HFF-Myc (cell line): ENCODE results near the gene NOL4L.

Experiments
- DNase-seq: peaks from one replicate; pipeline ENCODE4 v3.0.0-alpha.2; 2011; ENCODE audit warnings: low read depth; ENCODE audit errors: extremely low read depth
- H3K4me3 ChIP-seq: replicated peaks from 2 replicates; pipeline ENCODE4 v1.5.1; 2011; ENCODE audit warnings: low read depth, mild to moderate bottlenecking, control low read depth, low read length
- TF ChIP-seq, protein P1 (sequence below): IDR thresholded peaks from 2 replicates; pipeline ENCODE4 v1.5.1; 2012; ENCODE audit warnings: mild to moderate bottlenecking, low read depth, low read length, control low read depth; ENCODE audit errors: missing control alignments

Gene NOL4L

DNA sequence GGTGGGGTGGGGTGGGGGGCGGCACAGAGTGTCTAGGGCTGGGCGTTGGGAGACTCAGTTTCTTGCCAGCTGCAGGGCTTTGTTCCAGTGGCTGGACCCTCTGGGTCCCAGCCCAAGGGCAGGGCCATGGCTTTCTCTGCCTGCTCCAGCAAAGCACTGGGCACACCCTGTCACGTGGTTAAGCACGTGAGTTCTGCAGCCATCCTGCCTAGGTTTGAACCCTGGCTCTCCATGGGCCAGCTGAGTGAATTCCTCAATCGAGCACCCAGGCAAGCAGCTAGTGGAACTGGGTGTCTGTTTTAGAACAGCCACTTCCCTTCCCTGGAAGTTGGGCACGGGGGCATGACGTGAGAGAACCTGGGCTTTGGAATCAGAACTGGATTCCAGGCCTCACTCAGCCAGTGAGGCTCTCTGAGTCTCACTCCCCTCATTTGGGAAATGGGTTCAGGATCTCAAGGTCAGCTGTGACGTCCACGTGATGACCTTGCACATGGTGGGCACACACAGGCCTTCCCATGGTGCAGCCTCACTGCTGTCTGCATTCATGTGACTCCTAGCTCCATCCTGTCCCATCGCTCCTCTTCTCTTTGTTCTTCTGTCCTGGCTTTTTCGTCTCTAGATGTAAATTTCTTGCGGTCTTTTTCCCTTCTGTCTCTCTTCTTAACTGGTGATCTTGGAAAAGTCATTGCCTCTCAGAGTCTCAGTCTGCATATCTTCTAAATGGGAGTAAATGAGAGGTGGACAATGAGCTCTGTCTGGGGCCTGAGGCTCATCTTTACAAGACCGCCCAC is 45.9 kb downstream of the NOL4L start:
- no peak overlapping the region for H3K4me3 ChIP-seq
- no peak for DNase-seq
- TF ChIP-seq, protein P1, sequence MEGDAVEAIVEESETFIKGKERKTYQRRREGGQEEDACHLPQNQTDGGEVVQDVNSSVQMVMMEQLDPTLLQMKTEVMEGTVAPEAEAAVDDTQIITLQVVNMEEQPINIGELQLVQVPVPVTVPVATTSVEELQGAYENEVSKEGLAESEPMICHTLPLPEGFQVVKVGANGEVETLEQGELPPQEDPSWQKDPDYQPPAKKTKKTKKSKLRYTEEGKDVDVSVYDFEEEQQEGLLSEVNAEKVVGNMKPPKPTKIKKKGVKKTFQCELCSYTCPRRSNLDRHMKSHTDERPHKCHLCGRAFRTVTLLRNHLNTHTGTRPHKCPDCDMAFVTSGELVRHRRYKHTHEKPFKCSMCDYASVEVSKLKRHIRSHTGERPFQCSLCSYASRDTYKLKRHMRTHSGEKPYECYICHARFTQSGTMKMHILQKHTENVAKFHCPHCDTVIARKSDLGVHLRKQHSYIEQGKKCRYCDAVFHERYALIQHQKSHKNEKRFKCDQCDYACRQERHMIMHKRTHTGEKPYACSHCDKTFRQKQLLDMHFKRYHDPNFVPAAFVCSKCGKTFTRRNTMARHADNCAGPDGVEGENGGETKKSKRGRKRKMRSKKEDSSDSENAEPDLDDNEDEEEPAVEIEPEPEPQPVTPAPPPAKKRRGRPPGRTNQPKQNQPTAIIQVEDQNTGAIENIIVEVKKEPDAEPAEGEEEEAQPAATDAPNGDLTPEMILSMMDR, result no peak

GRCh38 chr20:32538526-32538939 is 46.6 kb downstream of the NOL4L start:
- no peak overlapping the region for H3K4me3 ChIP-seq
- TF ChIP-seq, protein P1, result no peak
- DNase-seq, result no peak

DNA sequence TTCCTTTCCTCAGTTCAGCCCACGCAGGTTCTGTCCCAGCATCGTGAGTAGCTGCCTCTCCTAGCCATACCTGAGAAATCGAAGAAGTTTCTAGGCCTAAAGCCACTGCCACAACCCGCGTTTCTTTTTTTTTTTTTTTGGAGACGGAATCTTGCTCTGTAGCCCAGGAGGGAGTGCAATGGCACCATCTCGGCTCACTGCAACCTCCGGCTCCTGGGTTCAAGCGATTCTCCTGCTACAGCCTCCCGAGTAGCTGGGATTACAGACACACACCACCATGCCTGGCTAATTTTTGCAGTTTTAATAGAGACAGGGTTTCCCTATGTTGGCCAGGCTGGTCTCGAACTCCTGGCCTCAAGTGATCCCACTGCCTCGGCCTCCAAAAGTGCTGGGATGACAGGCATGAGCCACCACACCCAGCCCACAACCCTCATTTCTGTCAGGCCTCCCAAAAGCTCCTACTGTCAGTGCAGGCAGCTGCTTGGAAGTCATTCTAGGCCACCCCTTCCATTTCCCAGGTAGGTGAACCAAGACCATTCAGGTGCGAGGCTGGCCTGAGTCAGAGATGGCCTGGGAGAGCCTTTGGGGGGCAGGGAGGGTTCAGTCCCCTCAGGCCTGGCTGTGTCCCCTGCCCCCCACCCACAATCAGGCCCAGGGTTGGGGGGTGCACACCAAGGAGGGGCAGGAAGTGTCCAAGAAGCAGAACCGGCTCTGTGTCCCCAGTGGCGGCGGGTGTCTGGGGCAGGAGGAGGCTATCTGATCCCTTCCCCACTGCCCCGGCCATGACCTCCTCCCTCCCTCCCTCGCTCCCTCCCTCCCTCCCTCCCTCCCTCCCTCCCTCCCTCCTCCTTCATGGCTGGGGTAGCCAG is 47.2 kb downstream of the NOL4L start:
- TF ChIP-seq, protein P1, result no peak
- DNase-seq, result no peak
- H3K4me3 ChIP-seq, result no peak overlapping the region

GRCh38 chr20:32536851-32537656 is 48.1 kb downstream of the NOL4L start:
- 0 out of 2 replicates have a peak overlapping the region, but pooled peaks have one; percentile 7 for H3K4me3 ChIP-seq
- no peak for DNase-seq
- TF ChIP-seq, protein P1, result no peak

GRCh38 chr20:32535953-32536823 is 48.9 kb downstream of the NOL4L start:
- TF ChIP-seq, protein P1, result no peak
- no peak for DNase-seq
- H3K4me3 ChIP-seq, result 0 out of 2 replicates have a peak overlapping the region, but pooled peaks have one; percentile 15
